Neural crest cell (in vitro differentiated cells): ENCODE measurements around the gene FHIT. TPM values are rescaled to one million over a fixed set of nuclear protein-coding genes. Genes with fewer than 3 reads are reported as not detected.

ENCODE experiments used
- DNase-seq: peaks from one replicate; pipeline ENCODE4 v3.0.0; 2021; ENCODE audit warnings: low read depth, mixed read lengths, low spot score
- H3K27ac Mint-ChIP-seq: one replicate; pipeline ENCODE4 v1.8.0; 2021; ENCODE audit warnings: mild to moderate bottlenecking, mixed read lengths; ENCODE audit not compliant: unreplicated experiment
- H3K27me3 Mint-ChIP-seq: 2 replicates; pipeline ENCODE4 v1.8.0; 2021; ENCODE audit warnings: low read depth, mild to moderate bottlenecking, mixed read lengths
- H3K36me3 Mint-ChIP-seq: 2 replicates; pipeline ENCODE4 v1.8.0; 2021; ENCODE audit warnings: low read depth, mild to moderate bottlenecking, mixed read lengths
- H3K4me1 Mint-ChIP-seq: 2 replicates; pipeline ENCODE4 v1.8.0; 2021; ENCODE audit warnings: mixed read lengths
- H3K4me3 Mint-ChIP-seq: one replicate; pipeline ENCODE4 v1.8.0; 2021; ENCODE audit warnings: mild to moderate bottlenecking, mixed read lengths
- H3K9me3 Mint-ChIP-seq: 2 replicates; pipeline ENCODE4 v1.8.0; 2021; ENCODE audit warnings: mixed read lengths
- total RNA-seq: library from RNA; stranded (reverse); gene quantifications from 2 replicates; pipeline ENCODE4 v1.2.1, GENCODE V29; 2021
- TF ChIP-seq, protein P1 (sequence below): fragments of 200-600 bp; sonication (generic); conservative IDR thresholded peaks from 2 replicates; pipeline ENCODE4 v1.5.0; 2021; ENCODE audit warnings: antibody characterized with exemption, mild to moderate bottlenecking

Gene FHIT
- total RNA-seq, 1 donor from 2014 or later, result 5.2 TPM

- Mint-ChIP-seq H3K9me3 (peaks cover under 1% of the 10 kb centered on the region), H3K4me3 (no peak overlapping the region), H3K27ac (no peak overlapping the region), H3K4me1 (no peaks in the 10 kb centered on the region), H3K36me3 (no peaks in the 10 kb centered on the region), H3K27me3 (no peaks in the 10 kb centered on the region)
- TF ChIP-seq, protein P1, sequence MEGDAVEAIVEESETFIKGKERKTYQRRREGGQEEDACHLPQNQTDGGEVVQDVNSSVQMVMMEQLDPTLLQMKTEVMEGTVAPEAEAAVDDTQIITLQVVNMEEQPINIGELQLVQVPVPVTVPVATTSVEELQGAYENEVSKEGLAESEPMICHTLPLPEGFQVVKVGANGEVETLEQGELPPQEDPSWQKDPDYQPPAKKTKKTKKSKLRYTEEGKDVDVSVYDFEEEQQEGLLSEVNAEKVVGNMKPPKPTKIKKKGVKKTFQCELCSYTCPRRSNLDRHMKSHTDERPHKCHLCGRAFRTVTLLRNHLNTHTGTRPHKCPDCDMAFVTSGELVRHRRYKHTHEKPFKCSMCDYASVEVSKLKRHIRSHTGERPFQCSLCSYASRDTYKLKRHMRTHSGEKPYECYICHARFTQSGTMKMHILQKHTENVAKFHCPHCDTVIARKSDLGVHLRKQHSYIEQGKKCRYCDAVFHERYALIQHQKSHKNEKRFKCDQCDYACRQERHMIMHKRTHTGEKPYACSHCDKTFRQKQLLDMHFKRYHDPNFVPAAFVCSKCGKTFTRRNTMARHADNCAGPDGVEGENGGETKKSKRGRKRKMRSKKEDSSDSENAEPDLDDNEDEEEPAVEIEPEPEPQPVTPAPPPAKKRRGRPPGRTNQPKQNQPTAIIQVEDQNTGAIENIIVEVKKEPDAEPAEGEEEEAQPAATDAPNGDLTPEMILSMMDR, result no peak
- no peak for DNase-seq
These were observed 68.6 kb downstream of the FHIT start for GRCh38 chr3:61182662-61183061.

DNA sequence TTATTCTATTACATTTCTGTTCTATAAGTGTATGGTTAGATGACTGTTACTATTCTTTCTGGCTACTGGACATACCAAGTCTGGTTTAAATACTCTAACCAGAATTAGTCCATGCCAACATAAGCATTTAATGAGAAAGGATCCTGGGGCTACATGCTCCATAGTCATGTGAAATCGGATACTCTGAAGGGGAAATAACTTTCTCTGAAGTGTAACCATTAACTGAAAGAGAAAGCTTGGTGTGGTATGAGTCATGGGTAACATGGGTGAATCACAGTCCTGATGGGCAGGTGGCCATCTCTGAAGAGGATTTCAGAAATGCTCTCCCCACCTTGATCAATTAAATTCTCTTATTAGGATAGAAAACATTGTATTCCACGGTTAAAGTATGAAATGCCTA is 69.4 kb downstream of the FHIT start:
- no peak for DNase-seq
- TF ChIP-seq, protein P1, result no peak
- no peaks in the 10 kb centered on the region for H3K36me3 Mint-ChIP-seq
- no peak overlapping the region for H3K4me3 Mint-ChIP-seq
- H3K9me3 Mint-ChIP-seq, result no peaks in the 10 kb centered on the region
- H3K27ac Mint-ChIP-seq, result no peak overlapping the region
- no peaks in the 10 kb centered on the region for H3K4me1 Mint-ChIP-seq
- no peaks in the 10 kb centered on the region for H3K27me3 Mint-ChIP-seq

DNA sequence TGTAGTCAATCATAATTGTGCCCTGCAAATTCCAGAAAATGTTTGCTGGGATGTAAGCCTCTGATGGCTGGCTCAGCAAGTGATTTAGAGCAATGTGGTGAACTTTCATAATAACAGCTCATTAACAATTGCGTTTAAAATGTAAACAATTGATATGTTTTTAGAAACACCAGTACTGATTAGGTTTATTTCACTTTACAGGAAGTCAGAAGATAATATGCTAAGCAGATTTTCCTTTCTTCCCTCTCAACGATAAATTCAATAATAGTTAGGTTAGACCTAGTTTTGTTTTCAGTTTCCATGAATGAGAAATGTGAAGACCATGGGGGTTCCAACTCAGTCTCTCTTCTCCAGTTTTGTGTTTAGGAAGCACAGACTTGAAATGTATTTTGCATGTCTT is 71.0 kb downstream of the FHIT start:
- TF ChIP-seq, protein P1, result no peak
- no peak overlapping the region for H3K4me3 Mint-ChIP-seq
- no peak overlapping the region for H3K27ac Mint-ChIP-seq
- DNase-seq, result no peak
- H3K27me3 Mint-ChIP-seq, result no peaks in the 10 kb centered on the region
- H3K36me3 Mint-ChIP-seq, result no peaks in the 10 kb centered on the region
- peaks cover 3% of the 10 kb centered on the region for H3K9me3 Mint-ChIP-seq
- H3K4me1 Mint-ChIP-seq, result no peaks in the 10 kb centered on the region

DNA sequence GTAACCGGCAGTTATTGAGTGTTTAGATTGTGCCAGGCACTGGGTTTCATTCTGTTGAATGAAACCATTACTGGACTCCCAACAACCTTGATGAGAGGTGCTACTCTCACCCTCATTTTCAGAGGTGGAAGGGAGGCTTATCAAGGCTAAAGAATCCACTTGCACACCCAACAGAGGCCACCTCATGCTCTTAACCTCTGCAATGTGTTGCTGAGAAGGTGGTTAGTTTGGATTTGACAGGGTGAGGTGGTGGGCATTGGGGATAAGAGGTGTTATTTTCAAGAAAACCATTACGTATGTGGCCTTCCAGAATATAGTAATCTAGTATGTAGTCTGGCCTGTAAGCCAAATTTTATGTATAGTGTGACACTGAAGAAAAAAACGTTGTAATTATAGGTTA is 73.1 kb downstream of the FHIT start:
- TF ChIP-seq, protein P1, result no peak
- DNase-seq, result no peak
- H3K36me3 Mint-ChIP-seq, result no peaks in the 10 kb centered on the region
- H3K27ac Mint-ChIP-seq, result no peak overlapping the region
- no peaks in the 10 kb centered on the region for H3K4me1 Mint-ChIP-seq
- H3K27me3 Mint-ChIP-seq, result no peaks in the 10 kb centered on the region
- H3K4me3 Mint-ChIP-seq, result no peak overlapping the region
- peaks cover 3% of the 10 kb centered on the region for H3K9me3 Mint-ChIP-seq

DNA sequence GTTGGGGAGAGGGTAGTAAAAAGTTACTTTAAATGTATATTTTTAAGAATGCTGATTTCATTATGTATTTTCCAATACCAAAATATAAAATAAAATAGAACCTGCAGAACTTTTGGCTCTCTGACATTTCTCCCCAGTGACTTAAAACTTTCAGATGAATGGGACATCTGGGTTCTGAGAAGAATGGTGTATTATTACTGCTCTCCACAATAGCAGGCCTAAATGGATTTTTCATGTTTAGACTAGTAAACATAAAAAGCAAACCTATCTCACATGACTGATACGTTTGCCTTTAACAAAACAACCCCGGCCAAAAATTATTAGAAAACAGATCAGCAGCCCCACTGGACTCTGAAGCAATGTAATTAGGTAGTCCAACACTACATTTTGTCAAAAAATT is 73.8 kb downstream of the FHIT start:
- no peak for DNase-seq
- Mint-ChIP-seq H3K4me1 (peaks cover 3% of the 10 kb centered on the region), H3K9me3 (peaks cover 3% of the 10 kb centered on the region), H3K27me3 (no peaks in the 10 kb centered on the region), H3K4me3 (no peak overlapping the region), H3K36me3 (no peaks in the 10 kb centered on the region), H3K27ac (no peak overlapping the region)
- TF ChIP-seq, protein P1, result no peak

- DNase-seq, result no peak
- Mint-ChIP-seq H3K36me3 (no peaks in the 10 kb centered on the region), H3K9me3 (peaks cover 6% of the 10 kb centered on the region), H3K4me3 (no peak overlapping the region), H3K27ac (no peak overlapping the region), H3K27me3 (no peaks in the 10 kb centered on the region), H3K4me1 (peaks cover 7% of the 10 kb centered on the region)
- TF ChIP-seq, protein P1, result no peak
These were observed 77.6 kb downstream of the FHIT start for GRCh38 chr3:61173676-61174075.
